Measurements from ENCODE around the gene JMJD8. TPM values are rescaled to one million over a fixed set of nuclear protein-coding genes. Genes with fewer than 3 reads are reported as not detected.
"Not testable (repeated sequence)": the region's sequence is repeated elsewhere in the genome, so short reads cannot be mapped to it uniquely, and the experiment has no call there.

Gene JMJD8
- total RNA-seq, 1 donor, result 48.5 TPM

DNA sequence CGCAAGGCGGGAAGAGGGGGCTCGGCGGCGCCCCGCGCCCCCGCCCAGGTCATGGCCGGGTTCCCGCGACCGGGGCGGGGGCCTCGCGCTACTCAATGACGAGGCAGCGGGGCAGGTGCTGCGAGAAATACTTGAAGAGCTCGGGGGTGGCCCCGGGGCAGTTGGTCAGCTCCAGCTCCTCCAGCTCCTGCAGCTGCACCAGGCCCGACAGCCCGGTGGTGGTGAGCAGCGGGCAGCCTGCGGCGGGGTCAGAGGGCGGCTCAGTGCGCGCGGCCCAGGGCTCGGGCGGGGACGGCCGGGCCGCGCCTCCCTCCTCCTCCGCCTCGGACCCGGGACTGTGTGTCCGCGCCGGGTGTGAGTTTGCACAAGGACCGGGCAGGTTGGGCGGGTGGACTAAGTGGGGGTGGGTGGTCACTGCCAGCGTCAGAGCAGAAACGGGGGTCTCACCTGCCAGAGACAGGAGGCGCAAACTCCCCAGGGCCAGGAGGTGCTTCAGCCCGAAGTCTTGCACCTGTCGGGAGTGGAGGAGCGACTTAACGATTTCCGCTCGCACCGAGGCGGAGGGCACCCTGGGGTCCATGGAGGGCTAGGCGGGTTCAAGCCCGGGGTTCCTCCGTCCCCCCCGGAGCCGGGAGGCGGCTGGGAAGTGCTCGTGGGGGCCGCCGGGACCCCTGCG, 10.2 kb upstream of the JMJD8 start:
- H2AFZ ChIP-seq (ENCODE audit: low read length), result no peak overlapping the region
- H3K4me3 ChIP-seq (ENCODE audit: insufficient read depth, low read length), result no peak overlapping the region
- H3K27ac ChIP-seq (ENCODE audit: low read depth, low read length), result no peak overlapping the region
- no peak for DNase-seq (ENCODE audit: insufficient read length, low spot score, missing footprints)
- no peak overlapping the region for H3K4me2 ChIP-seq (ENCODE audit: insufficient read depth, low read length)
- H3K9me3 ChIP-seq (ENCODE audit: low read depth, low read length), result no peaks in the 10 kb centered on the region
- peaks cover 7% of the 10 kb centered on the region for H3K79me2 ChIP-seq (ENCODE audit: insufficient read depth, low read length)
- H4K20me1 ChIP-seq (ENCODE audit: insufficient read depth, low read length), result peaks cover 5% of the 10 kb centered on the region
- H3K4me1 ChIP-seq (ENCODE audit: insufficient read depth, low read length), result peaks cover 6% of the 10 kb centered on the region
- TF ChIP-seq CTCF (IDR thresholded peaks at IDR 0.05; ENCODE audit: extremely low read depth, low read depth, low read length), result no peak
- peaks cover 48% of the 10 kb centered on the region for H3K27me3 ChIP-seq (ENCODE audit: insufficient read depth, low read length)
- no peaks in the 10 kb centered on the region for H3K36me3 ChIP-seq (ENCODE audit: insufficient read depth, low read length)

- Histone ChIP-seq H3K9me3 (ENCODE audit: low read depth, low read length) (no peaks in the 10 kb centered on the region), H3K4me2 (ENCODE audit: insufficient read depth, low read length) (no peak overlapping the region), H3K36me3 (ENCODE audit: insufficient read depth, low read length) (no peaks in the 10 kb centered on the region), H4K20me1 (ENCODE audit: insufficient read depth, low read length) (peaks cover 5% of the 10 kb centered on the region), H3K27me3 (ENCODE audit: insufficient read depth, low read length) (peaks cover 43% of the 10 kb centered on the region), H3K27ac (ENCODE audit: low read depth, low read length) (no peak overlapping the region), H3K4me3 (ENCODE audit: insufficient read depth, low read length) (no peak overlapping the region), H3K4me1 (ENCODE audit: insufficient read depth, low read length) (peaks cover 6% of the 10 kb centered on the region), H3K79me2 (ENCODE audit: insufficient read depth, low read length) (peaks cover 12% of the 10 kb centered on the region), H2AFZ (ENCODE audit: low read length) (no peak overlapping the region)
- DNase-seq (ENCODE audit: insufficient read length, low spot score, missing footprints), result no peak
- TF ChIP-seq CTCF (IDR thresholded peaks at IDR 0.05; ENCODE audit: extremely low read depth, low read depth, low read length), result no peak
These were observed 9.6 kb upstream of the JMJD8 start for GRCh38 chr16:693766-694165.

GRCh38 chr16:693364-693763, 9.2 kb upstream of the JMJD8 start:
- Histone ChIP-seq H3K9me3 (ENCODE audit: low read depth, low read length) (no peaks in the 10 kb centered on the region), H2AFZ (ENCODE audit: low read length) (no peak overlapping the region), H3K4me2 (ENCODE audit: insufficient read depth, low read length) (no peak overlapping the region), H3K4me3 (ENCODE audit: insufficient read depth, low read length) (no peak overlapping the region), H3K27ac (ENCODE audit: low read depth, low read length) (no peak overlapping the region), H3K27me3 (ENCODE audit: insufficient read depth, low read length) (peaks cover 43% of the 10 kb centered on the region), H3K4me1 (ENCODE audit: insufficient read depth, low read length) (peaks cover 6% of the 10 kb centered on the region), H3K79me2 (ENCODE audit: insufficient read depth, low read length) (peaks cover 15% of the 10 kb centered on the region), H3K36me3 (ENCODE audit: insufficient read depth, low read length) (no peaks in the 10 kb centered on the region), H4K20me1 (ENCODE audit: insufficient read depth, low read length) (peaks cover 5% of the 10 kb centered on the region)
- DNase-seq (ENCODE audit: insufficient read length, low spot score, missing footprints), result no peak
- no peak for TF ChIP-seq CTCF (IDR thresholded peaks at IDR 0.05; ENCODE audit: extremely low read depth, low read depth, low read length)

- DNase-seq (ENCODE audit: insufficient read length, low spot score, missing footprints), result no peak
- Histone ChIP-seq H4K20me1 (ENCODE audit: insufficient read depth, low read length) (peaks cover 5% of the 10 kb centered on the region), H3K4me2 (ENCODE audit: insufficient read depth, low read length) (no peak overlapping the region), H3K27ac (ENCODE audit: low read depth, low read length) (no peak overlapping the region), H3K36me3 (ENCODE audit: insufficient read depth, low read length) (peaks cover under 1% of the 10 kb centered on the region), H3K79me2 (ENCODE audit: insufficient read depth, low read length) (peaks cover 15% of the 10 kb centered on the region), H3K27me3 (ENCODE audit: insufficient read depth, low read length) (peaks cover 43% of the 10 kb centered on the region), H3K4me3 (ENCODE audit: insufficient read depth, low read length) (no peak overlapping the region), H3K9me3 (ENCODE audit: low read depth, low read length) (no peaks in the 10 kb centered on the region), H3K4me1 (ENCODE audit: insufficient read depth, low read length) (peaks cover 6% of the 10 kb centered on the region), H2AFZ (ENCODE audit: low read length) (no peak overlapping the region)
- no peak for TF ChIP-seq CTCF (IDR thresholded peaks at IDR 0.05; ENCODE audit: extremely low read depth, low read depth, low read length)
These were observed 8.4 kb upstream of the JMJD8 start for GRCh38 chr16:692356-693108.

- not testable (repeated sequence) for H3K27ac ChIP-seq (ENCODE audit: low read depth, low read length)
These were observed 7.1 kb upstream of the JMJD8 start for GRCh38 chr16:691242-691641.

More at GRCh38 chr16:691242-691641, 7.1 kb upstream of the JMJD8 start:
- not testable (repeated sequence) for H4K20me1 ChIP-seq (ENCODE audit: insufficient read depth, low read length); H3K4me1 ChIP-seq (ENCODE audit: insufficient read depth, low read length); H3K4me2 ChIP-seq (ENCODE audit: insufficient read depth, low read length); H3K9me3 ChIP-seq (ENCODE audit: low read depth, low read length); H3K36me3 ChIP-seq (ENCODE audit: insufficient read depth, low read length); DNase-seq (ENCODE audit: insufficient read length, low spot score, missing footprints); H3K4me3 ChIP-seq (ENCODE audit: insufficient read depth, low read length); H2AFZ ChIP-seq (ENCODE audit: low read length)
- H3K27me3 ChIP-seq (ENCODE audit: insufficient read depth, low read length), result peaks cover 42% of the 10 kb centered on the region
- peaks cover 15% of the 10 kb centered on the region for H3K79me2 ChIP-seq (ENCODE audit: insufficient read depth, low read length)
